Mesodermal cell (in vitro differentiated cells): ENCODE measurements around the gene NKX2-8.
"Not testable (repeated sequence)": the region's sequence is repeated elsewhere in the genome, so short reads cannot be mapped to it uniquely, and the experiment has no call there.

Source experiments
- H3K27ac ChIP-seq: 2 replicates; pipeline ENCODE4 v1.7.0; 2013; ENCODE audit warnings: mild to moderate bottlenecking, low read depth, low read length, moderate library complexity; ENCODE audit not compliant: severe bottlenecking
- H3K36me3 ChIP-seq: 2 replicates; pipeline ENCODE4 v1.7.1; 2013; ENCODE audit warnings: mild to moderate bottlenecking, low read length, moderate library complexity; ENCODE audit not compliant: control insufficient read depth, insufficient read depth
- H3K4me1 ChIP-seq: one replicate; pipeline ENCODE4 v1.7.1; 2013; ENCODE audit warnings: mild to moderate bottlenecking, low read length; ENCODE audit not compliant: insufficient read depth, control insufficient read depth, poor library complexity, severe bottlenecking
- H3K4me3 ChIP-seq: 2 replicates; pipeline ENCODE4 v1.7.0; 2013; ENCODE audit warnings: low read length, control low read depth, mild to moderate bottlenecking; ENCODE audit not compliant: insufficient read depth, poor library complexity, severe bottlenecking; ENCODE audit errors: extremely low read depth
- H3K9me3 ChIP-seq: 2 replicates; pipeline ENCODE4 v1.7.1; 2013; ENCODE audit warnings: mild to moderate bottlenecking, low read length, moderate library complexity; ENCODE audit not compliant: control insufficient read depth
- WGBS, 2 experiments: methylation state at CpG; one replicate each; pipeline ENCODE4 v1.1.5; 2013; ENCODE audit warnings: missing lambda C conversion rate in 2 of 2; ENCODE audit not compliant: insufficient coverage in 2 of 2; 5-methylcytosine and 5-hydroxymethylcytosine counted together

The NKX2-8 gene

GRCh38 chr14:36579573-36580140 lies 2.8 kb downstream of the NKX2-8 start:
- no peaks in the 10 kb centered on the region for H3K9me3 ChIP-seq
- WGBS, 2 experiments, result 3 to 4% methylated on average over 16 to 22 of the region's 22 CpGs
- no peak overlapping the region for H3K4me3 ChIP-seq
- peaks cover 15% of the 10 kb centered on the region for H3K4me1 ChIP-seq
- no peak overlapping the region for H3K27ac ChIP-seq
- no peaks in the 10 kb centered on the region for H3K36me3 ChIP-seq

- Histone ChIP-seq H3K4me3 (no peak overlapping the region), H3K36me3 (no peaks in the 10 kb centered on the region), H3K27ac (no peak overlapping the region), H3K9me3 (no peaks in the 10 kb centered on the region), H3K4me1 (peaks cover 15% of the 10 kb centered on the region)
- 40 to 49% methylated on average over 3 to 4 of the region's 4 CpGs for WGBS, 2 experiments
Measured at GRCh38 chr14:36579001-36579555, 3.3 kb downstream of the NKX2-8 start.

- H3K4me1 ChIP-seq, result no peaks in the 10 kb centered on the region
- H3K27ac ChIP-seq, result no peak overlapping the region
- no peak overlapping the region for H3K4me3 ChIP-seq
- H3K36me3 ChIP-seq, result no peaks in the 10 kb centered on the region
- no peaks in the 10 kb centered on the region for H3K9me3 ChIP-seq
- WGBS, 2 experiments, result 60% methylated on average over 1 of the region's 2 CpGs; no CpG with 5 or more reads in 1 of the 2 experiments
Measured at GRCh38 chr14:36570065-36570464, 12.3 kb downstream of the NKX2-8 start.

GRCh38 chr14:36556811-36557433 lies 25.5 kb downstream of the NKX2-8 start:
- H3K9me3 ChIP-seq, result no peaks in the 10 kb centered on the region
- no peaks in the 10 kb centered on the region for H3K36me3 ChIP-seq
- no peak overlapping the region for H3K4me3 ChIP-seq
- H3K27ac ChIP-seq, result no peak overlapping the region
- no peaks in the 10 kb centered on the region for H3K4me1 ChIP-seq
- 66 to 77% methylated on average over 5 to 6 of the region's 9 CpGs for WGBS, 2 experiments

GRCh38 chr14:36555998-36556743 lies 26.2 kb downstream of the NKX2-8 start:
- H3K36me3 ChIP-seq, result no peaks in the 10 kb centered on the region
- H3K27ac ChIP-seq, result no peak overlapping the region
- no peak overlapping the region for H3K4me3 ChIP-seq
- H3K9me3 ChIP-seq, result no peaks in the 10 kb centered on the region
- WGBS, 2 experiments, result 71 to 89% methylated on average over 4 to 6 of the region's 6 CpGs
- no peaks in the 10 kb centered on the region for H3K4me1 ChIP-seq

- no peak overlapping the region for H3K4me3 ChIP-seq
- H3K4me1 ChIP-seq, result no peaks in the 10 kb centered on the region
- H3K36me3 ChIP-seq, result no peaks in the 10 kb centered on the region
- H3K9me3 ChIP-seq, result no peaks in the 10 kb centered on the region
- 60 to 100% methylated on average over 1 of the region's 4 CpGs for WGBS, 2 experiments
- H3K27ac ChIP-seq, result no peak overlapping the region
Measured at GRCh38 chr14:36553656-36554260, 28.7 kb downstream of the NKX2-8 start.

GRCh38 chr14:36550899-36551298 lies 31.5 kb downstream of the NKX2-8 start:
- Histone ChIP-seq H3K4me1 (no peaks in the 10 kb centered on the region), H3K27ac (no peak overlapping the region), H3K4me3 (no peak overlapping the region), H3K9me3 (no peaks in the 10 kb centered on the region), H3K36me3 (no peaks in the 10 kb centered on the region)
- no CpG with 5 or more reads among the region's 1 CpG for WGBS, 2 experiments

- H3K27ac ChIP-seq, H3K4me3 ChIP-seq, H3K4me1 ChIP-seq, H3K9me3 ChIP-seq, H3K36me3 ChIP-seq: not testable (repeated sequence)
- 78 to 94% methylated on average over 4 to 16 of the region's 16 CpGs for WGBS, 2 experiments
Measured at GRCh38 chr14:36544280-36544679, 38.1 kb downstream of the NKX2-8 start.

- no peak overlapping the region for H3K4me3 ChIP-seq
- no CpG with 5 or more reads among the region's 1 CpG for WGBS, 2 experiments
- no peaks in the 10 kb centered on the region for H3K36me3 ChIP-seq
- H3K9me3 ChIP-seq, result no peaks in the 10 kb centered on the region
- H3K27ac ChIP-seq, result no peak overlapping the region
- H3K4me1 ChIP-seq, result no peaks in the 10 kb centered on the region
Measured at GRCh38 chr14:36538051-36538450, 44.4 kb downstream of the NKX2-8 start.
